AG09319 (cell line): ENCODE measurements around the gene RABGAP1L.
"Not testable (repeated sequence)": the region's sequence is repeated elsewhere in the genome, so short reads cannot be mapped to it uniquely, and the experiment has no call there.

ENCODE experiments used
- DNase-seq: peaks from one replicate; pipeline ENCODE4 v3.0.0-alpha.2; 2010; ENCODE audit warnings: low read depth; ENCODE audit errors: extremely low read depth
- TF ChIP-seq, protein P1 (sequence below): IDR thresholded peaks from 2 replicates; pipeline ENCODE4 v1.5.1; 2011; ENCODE audit warnings: low read depth, mild to moderate bottlenecking, inconsistent platforms, low read length, moderate library complexity

Gene RABGAP1L

GRCh38 chr1:175034775-175035174 lies 875.5 kb downstream of the RABGAP1L start:
- TF ChIP-seq, protein P1, sequence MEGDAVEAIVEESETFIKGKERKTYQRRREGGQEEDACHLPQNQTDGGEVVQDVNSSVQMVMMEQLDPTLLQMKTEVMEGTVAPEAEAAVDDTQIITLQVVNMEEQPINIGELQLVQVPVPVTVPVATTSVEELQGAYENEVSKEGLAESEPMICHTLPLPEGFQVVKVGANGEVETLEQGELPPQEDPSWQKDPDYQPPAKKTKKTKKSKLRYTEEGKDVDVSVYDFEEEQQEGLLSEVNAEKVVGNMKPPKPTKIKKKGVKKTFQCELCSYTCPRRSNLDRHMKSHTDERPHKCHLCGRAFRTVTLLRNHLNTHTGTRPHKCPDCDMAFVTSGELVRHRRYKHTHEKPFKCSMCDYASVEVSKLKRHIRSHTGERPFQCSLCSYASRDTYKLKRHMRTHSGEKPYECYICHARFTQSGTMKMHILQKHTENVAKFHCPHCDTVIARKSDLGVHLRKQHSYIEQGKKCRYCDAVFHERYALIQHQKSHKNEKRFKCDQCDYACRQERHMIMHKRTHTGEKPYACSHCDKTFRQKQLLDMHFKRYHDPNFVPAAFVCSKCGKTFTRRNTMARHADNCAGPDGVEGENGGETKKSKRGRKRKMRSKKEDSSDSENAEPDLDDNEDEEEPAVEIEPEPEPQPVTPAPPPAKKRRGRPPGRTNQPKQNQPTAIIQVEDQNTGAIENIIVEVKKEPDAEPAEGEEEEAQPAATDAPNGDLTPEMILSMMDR: no peak
- no peak for DNase-seq

GRCh38 chr1:175035865-175036264 lies 876.5 kb downstream of the RABGAP1L start:
- no peak for DNase-seq
- TF ChIP-seq, protein P1: no peak

- TF ChIP-seq, protein P1: no peak
- no peak for DNase-seq
Observed at GRCh38 chr1:175036476-175036875, 877.2 kb downstream of the RABGAP1L start.

DNA sequence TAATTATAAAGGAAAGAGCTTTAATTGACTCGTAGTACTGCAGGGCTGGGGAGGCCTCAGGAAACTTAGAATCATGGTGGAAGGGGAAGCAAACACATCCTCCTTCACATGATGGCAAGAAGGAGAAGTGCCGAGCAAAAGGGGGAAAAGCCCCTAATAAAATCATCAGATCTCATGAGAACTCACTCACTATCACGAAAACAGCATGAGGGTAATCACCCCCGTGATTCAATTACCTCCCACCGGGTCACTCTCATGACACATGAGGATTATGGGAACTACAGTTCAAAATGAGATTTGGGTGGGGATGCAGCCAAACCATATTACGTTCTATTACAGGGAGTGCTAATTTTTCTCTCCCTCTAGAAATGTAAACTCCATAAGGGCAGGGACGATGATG lies 878.1 kb downstream of the RABGAP1L start:
- TF ChIP-seq, protein P1: no peak
- DNase-seq: no peak

GRCh38 chr1:175040324-175040879 lies 881.1 kb downstream of the RABGAP1L start:
- TF ChIP-seq, protein P1: no peak
- DNase-seq: no peak

- TF ChIP-seq, protein P1: no peak
- no peak for DNase-seq
Observed at GRCh38 chr1:175042650-175043049, 883.3 kb downstream of the RABGAP1L start.

DNA sequence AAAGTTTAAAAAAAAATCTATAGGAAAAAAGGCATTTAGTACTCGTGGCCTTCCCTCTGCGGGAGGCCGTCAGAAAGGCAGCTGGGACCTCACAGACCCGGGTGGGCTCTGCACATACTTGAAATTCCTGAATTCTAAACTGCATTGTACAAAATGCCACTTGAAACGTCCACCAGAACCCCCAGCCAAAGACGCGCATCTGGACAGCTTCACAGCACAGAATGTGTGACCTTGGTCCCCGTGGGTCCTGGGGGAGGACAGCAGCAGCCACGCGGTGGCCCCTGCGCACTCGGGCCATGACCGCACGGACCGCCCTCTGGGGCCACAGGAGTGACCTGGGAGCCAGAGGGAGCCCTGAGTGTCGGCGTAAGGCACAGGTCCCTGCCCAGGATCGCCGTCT lies 884.5 kb downstream of the RABGAP1L start:
- TF ChIP-seq, protein P1: no peak
- DNase-seq: no peak

GRCh38 chr1:175044591-175044990 lies 885.3 kb downstream of the RABGAP1L start:
- not testable (repeated sequence) for DNase-seq
